Measurements from ENCODE around the gene CNOT9. TPM values are rescaled to one million over a fixed set of nuclear protein-coding genes. Genes with fewer than 3 reads are reported as not detected.

Gene CNOT9
- total RNA-seq, 1 donor from 2014 or later, result 30.9 TPM

Other genes starting within 250 kb of the CNOT9 start
- gene CATIP, start 212.0 kb upstream of the CNOT9 start, total RNA-seq, result 0.64 TPM
- 302 TPM for gene SLC11A1, start 186.6 kb upstream of the CNOT9 start, total RNA-seq
- gene CTDSP1, start 169.0 kb upstream of the CNOT9 start, total RNA-seq, result 169 TPM
- not detected for gene VIL1, start 149.7 kb upstream of the CNOT9 start, total RNA-seq
- 13.8 TPM for gene USP37, start 488 bp upstream of the CNOT9 start, total RNA-seq
- gene PLCD4, start 39.1 kb downstream of the CNOT9 start, total RNA-seq, result 1.0 TPM
- gene ZNF142, start 90.8 kb downstream of the CNOT9 start, total RNA-seq, result 18.3 TPM
- gene BCS1L, start 90.8 kb downstream of the CNOT9 start, total RNA-seq, result 38.5 TPM
- 20.2 TPM for gene RNF25, start 103.2 kb downstream of the CNOT9 start, total RNA-seq
- gene STK36, start 103.2 kb downstream of the CNOT9 start, total RNA-seq, result 35.2 TPM
- gene TTLL4, start 142.0 kb downstream of the CNOT9 start, total RNA-seq, result 29.5 TPM
- 180 TPM for gene CYP27A1, start 213.3 kb downstream of the CNOT9 start, total RNA-seq